ENCODE data around the gene GLOD5. TPM values are rescaled to one million over a fixed set of nuclear protein-coding genes. Genes with fewer than 3 reads are reported as not detected.

The GLOD5 gene
- total RNA-seq, 2 donors from 2014 or later, result 4.0 to 9.0 TPM

DNA sequence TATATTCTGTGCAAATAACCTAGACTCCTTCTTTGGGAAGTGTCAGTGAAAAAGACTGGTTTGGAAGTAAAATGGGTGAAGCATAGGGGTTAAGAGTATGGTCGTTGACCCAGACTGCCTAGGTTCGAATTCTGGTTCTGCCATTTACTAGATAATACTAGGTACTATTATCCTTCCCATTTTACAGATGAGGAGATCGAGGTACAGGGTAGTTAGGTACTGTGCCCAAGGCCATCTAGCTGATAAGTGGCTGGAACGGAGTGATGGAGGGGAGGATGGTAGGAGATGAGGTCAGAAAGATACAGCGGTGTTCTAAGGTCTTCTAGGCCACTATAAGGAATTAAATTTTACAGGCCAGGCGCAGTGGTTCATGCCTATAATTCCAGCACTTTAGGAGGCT is 11.1 kb downstream of the GLOD5 start:
- Histone ChIP-seq H3K4me1 (no peaks in the 10 kb centered on the region), H3K9me3 (no peaks in the 10 kb centered on the region), H3K9ac (ENCODE audit: low read depth in 2 of 2, low read length in 2 of 2) (no peak overlapping the region), H3K4me3 (no peak overlapping the region), H3K36me3 (no peaks in the 10 kb centered on the region), H3K27me3 (no peaks in the 10 kb centered on the region), H3K27ac (no peak overlapping the region)
- TF ChIP-seq, protein P1, sequence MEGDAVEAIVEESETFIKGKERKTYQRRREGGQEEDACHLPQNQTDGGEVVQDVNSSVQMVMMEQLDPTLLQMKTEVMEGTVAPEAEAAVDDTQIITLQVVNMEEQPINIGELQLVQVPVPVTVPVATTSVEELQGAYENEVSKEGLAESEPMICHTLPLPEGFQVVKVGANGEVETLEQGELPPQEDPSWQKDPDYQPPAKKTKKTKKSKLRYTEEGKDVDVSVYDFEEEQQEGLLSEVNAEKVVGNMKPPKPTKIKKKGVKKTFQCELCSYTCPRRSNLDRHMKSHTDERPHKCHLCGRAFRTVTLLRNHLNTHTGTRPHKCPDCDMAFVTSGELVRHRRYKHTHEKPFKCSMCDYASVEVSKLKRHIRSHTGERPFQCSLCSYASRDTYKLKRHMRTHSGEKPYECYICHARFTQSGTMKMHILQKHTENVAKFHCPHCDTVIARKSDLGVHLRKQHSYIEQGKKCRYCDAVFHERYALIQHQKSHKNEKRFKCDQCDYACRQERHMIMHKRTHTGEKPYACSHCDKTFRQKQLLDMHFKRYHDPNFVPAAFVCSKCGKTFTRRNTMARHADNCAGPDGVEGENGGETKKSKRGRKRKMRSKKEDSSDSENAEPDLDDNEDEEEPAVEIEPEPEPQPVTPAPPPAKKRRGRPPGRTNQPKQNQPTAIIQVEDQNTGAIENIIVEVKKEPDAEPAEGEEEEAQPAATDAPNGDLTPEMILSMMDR (IDR thresholded peaks at IDR 0.05), result no peak
- DNase-seq, result no peak
- intact Hi-C loops (cut with DNase I), result no loop called here

DNA sequence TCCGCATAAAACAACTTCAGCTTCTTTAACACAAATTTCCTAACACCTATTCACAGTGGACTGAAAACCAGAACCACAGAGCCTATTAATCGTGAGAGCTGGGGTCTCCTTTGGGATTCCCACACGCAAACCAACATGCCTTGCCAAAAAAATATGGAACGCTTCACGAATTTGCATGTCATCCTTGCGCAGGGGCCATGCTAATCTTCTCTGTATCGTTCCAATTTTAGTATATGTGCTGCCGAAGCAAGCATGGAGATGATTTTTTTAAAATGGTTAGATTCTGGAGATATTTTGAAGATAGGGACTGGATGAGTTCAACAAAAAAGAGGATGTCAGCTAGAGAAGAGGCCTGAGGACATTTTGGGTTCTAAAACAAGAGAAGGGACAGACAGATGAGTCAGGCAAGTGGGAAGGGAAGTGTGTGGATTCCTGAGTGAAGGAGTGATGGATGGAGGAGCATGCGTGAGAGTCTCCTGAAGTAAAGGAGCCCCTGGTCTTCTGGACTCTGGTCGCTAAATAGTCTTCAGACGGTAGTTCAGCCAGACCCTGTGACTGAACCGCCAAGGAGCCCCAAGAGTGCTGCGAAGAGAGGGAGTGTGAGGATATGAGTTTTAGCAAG is 15.4 kb downstream of the GLOD5 start:
- no peak for DNase-seq
- H3K27me3 ChIP-seq, result no peaks in the 10 kb centered on the region
- TF ChIP-seq, protein P1 (IDR thresholded peaks at IDR 0.05), result no peak
- no peaks in the 10 kb centered on the region for H3K36me3 ChIP-seq
- no peak overlapping the region for H3K9ac ChIP-seq (ENCODE audit: low read depth in 2 of 2, low read length in 2 of 2)
- no peaks in the 10 kb centered on the region for H3K9me3 ChIP-seq
- no peak overlapping the region for H3K4me3 ChIP-seq
- H3K27ac ChIP-seq, result no peak overlapping the region
- intact Hi-C loops (cut with DNase I), result no loop called here
- no peaks in the 10 kb centered on the region for H3K4me1 ChIP-seq

DNA sequence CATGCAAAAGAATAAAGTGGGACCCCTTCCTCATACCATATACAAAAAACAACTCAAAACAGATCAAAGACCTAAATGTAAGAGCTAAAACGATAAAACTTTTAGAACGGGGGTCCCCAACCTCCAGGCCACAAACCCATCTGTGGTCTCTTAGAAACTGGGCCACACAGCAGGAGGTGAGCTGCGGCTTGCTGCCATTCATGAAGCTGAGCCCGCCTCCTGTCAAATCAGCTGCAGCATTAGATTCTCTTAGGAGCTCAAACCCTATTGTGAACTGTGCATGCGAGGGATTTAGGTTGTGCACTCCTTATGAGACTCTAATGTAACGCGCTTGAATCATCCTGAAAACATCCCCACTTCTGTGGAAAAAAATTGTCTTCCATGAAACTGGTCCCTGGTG is 17.9 kb downstream of the GLOD5 start:
- TF ChIP-seq, protein P1 (IDR thresholded peaks at IDR 0.05), result no peak
- intact Hi-C loops (cut with DNase I), result no loop called here

DNA sequence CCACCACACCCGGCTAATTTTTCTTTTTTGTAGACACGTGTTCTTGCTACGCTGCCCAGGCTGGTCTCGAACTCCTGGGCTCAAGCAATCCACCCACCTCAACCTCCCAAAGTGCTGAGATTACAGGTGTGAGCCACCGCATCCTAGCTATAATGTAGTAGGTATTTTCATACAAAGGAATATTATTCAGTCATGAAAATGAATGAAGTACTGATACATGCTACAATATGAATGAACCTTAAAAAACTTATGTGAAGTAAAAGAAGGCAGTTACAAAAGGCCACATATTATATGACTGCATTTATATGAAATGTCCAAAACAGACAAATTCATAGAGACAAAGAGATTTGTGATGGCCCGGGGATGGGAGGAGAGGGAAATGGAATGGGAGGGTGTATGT is 20.2 kb downstream of the GLOD5 start:
- Histone ChIP-seq H3K9ac (ENCODE audit: low read depth in 2 of 2, low read length in 2 of 2) (no peak overlapping the region), H3K4me3 (no peak overlapping the region), H3K36me3 (no peaks in the 10 kb centered on the region), H3K27ac (no peak overlapping the region), H3K4me1 (no peaks in the 10 kb centered on the region), H3K9me3 (no peaks in the 10 kb centered on the region), H3K27me3 (no peaks in the 10 kb centered on the region)
- TF ChIP-seq, protein P1 (IDR thresholded peaks at IDR 0.05), result no peak
- DNase-seq, result no peak
- intact Hi-C loops (cut with DNase I), result no loop called here

More for the DNA sequence above, 17.9 kb downstream of the GLOD5 start:
- H3K27me3 ChIP-seq, result no peaks in the 10 kb centered on the region
- H3K4me3 ChIP-seq, result no peak overlapping the region
- no peak overlapping the region for H3K27ac ChIP-seq
- no peak overlapping the region for H3K9ac ChIP-seq (ENCODE audit: low read depth in 2 of 2, low read length in 2 of 2)
- DNase-seq, result no peak
- no peaks in the 10 kb centered on the region for H3K9me3 ChIP-seq
- no peaks in the 10 kb centered on the region for H3K36me3 ChIP-seq
- H3K4me1 ChIP-seq, result no peaks in the 10 kb centered on the region

DNA sequence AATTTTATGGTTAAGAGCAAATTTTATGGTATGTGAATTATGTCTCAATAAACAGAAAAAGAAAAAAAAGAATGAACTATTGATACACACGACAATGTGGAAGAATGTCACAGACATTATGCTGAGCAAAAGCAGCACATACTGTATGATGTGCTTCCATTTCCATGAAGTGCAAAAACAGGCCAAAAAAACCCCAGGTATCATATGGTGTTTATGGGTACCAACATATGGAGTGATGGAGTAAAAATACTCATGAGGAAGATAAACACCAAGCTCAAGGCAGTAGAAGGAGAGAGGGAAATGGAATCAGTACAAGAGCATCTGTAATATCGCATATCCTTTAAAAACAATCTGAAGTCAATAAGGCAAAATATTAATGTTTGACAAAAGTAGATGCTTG is 20.7 kb downstream of the GLOD5 start:
- DNase-seq, result no peak
- no peaks in the 10 kb centered on the region for H3K27me3 ChIP-seq
- no peaks in the 10 kb centered on the region for H3K36me3 ChIP-seq
- intact Hi-C loops (cut with DNase I), result no loop called here
- no peaks in the 10 kb centered on the region for H3K4me1 ChIP-seq
- TF ChIP-seq, protein P1 (IDR thresholded peaks at IDR 0.05), result no peak
- H3K27ac ChIP-seq, result no peak overlapping the region
- no peak overlapping the region for H3K4me3 ChIP-seq
- no peak overlapping the region for H3K9ac ChIP-seq (ENCODE audit: low read depth in 2 of 2, low read length in 2 of 2)
- no peaks in the 10 kb centered on the region for H3K9me3 ChIP-seq
